ENCODE data around the gene MOB3C. TPM values are rescaled to one million over a fixed set of nuclear protein-coding genes. Genes with fewer than 3 reads are reported as not detected.

MOB3C gene
- total RNA-seq, 1 donor from 2014 or later, result 11.5 TPM

DNA sequence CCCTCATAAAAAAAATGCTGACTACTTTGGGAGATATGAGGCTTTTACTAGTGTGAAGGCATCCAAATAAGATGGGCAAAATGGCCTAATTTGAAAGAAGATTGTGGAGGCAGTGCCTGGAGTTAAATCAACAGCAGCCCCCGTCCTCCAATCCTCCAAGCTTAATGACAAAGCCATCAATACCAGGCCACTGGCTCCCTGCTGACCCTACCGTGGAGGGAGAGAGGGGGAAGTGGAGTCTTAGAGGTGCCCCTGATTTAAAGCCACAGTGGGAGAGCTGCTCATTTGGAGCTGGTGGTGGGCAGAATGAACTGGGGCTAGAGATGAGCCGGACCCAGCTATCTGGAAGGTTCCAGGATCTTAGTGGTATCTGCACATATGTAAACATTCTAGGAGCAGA, 40.8 kb downstream of the MOB3C start:
- no peak for DNase-seq (ENCODE audit: low read depth)

DNA sequence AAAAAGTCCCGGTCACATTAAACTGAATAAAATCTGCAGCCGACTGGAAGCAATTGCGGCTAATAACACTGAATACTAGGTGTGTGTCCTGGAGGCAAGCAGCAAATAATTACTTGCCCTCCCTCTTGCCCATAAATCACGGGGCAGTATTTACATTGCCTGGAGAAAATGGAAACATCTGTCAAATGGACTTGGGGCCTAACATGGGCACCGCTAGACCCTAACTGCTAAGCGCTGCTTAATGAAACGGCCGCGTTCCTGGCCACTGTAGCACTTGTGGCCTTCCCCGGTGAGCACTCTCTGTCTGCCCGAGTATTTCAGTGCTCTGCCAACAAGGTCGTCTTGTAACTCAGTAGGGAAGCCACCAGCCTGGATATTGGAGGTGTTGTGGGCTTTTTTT, 41.3 kb downstream of the MOB3C start:
- no peak for DNase-seq (ENCODE audit: low read depth)

DNA sequence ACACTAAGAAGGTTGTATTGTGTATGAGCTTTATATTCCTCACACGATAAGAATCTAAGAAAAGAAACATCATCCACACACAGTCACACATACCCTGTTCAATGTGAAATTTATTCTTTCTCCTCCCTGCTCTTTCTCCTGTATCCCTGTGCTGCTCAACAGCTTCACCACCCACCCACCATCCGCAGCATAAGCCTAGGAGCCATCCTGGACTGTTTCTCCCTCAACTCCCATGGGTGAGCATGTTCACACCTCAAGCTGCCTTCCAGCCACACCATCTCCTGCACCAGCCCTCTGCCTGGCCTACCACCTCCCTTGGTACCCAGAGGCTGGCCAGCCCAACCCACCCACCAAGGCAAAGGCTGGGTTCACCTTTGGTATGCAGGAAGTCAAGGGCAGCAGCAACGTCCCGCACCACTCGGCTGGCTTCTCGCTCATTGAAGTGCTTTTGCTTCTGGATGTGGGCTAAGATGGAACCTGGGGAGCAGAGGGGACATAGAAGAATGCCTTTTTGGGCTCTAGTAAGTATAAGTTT, 44.9 kb downstream of the MOB3C start:
- no peak for DNase-seq (ENCODE audit: low read depth)

DNA sequence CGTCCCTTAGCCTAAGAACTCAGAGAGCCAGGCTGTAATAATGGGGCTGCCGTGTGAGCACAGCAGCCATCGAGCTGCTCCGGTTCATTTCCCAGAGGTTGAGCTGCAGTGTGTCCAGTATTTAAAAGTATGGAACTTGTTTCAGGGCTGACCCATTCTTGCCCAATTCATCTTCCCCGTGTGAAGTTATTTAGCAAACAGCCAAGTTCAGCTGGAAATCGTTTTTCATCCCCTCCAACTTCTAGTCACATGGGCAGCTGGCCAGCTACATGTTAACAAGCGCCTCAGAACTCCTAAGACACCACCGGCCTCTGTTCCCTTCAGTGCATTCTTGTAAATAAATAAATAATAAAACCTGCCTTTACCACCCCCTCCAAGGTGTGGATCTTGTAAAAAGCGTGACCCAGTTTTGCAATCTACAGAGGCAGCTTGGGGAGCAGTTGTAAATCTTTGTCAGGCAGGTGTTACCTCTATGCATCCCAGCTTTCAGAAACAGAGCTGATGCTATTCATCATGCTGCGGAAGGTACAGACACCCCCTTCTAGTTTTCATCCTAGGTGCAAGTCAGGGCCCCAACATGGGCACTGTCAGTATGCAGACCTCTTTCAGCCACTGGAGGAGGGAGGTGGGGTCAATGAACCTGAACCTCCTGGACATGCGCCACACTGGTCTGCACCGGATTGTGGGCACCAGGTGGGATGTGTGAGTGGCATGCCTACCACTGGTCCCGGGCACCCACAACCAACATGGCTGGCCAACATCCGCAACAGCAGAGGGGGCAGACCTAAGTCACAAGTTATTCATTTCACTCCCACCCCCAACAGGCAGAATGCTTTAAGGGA, 46.5 kb downstream of the MOB3C start:
- DNase-seq (ENCODE audit: low read depth), result no peak

DNA sequence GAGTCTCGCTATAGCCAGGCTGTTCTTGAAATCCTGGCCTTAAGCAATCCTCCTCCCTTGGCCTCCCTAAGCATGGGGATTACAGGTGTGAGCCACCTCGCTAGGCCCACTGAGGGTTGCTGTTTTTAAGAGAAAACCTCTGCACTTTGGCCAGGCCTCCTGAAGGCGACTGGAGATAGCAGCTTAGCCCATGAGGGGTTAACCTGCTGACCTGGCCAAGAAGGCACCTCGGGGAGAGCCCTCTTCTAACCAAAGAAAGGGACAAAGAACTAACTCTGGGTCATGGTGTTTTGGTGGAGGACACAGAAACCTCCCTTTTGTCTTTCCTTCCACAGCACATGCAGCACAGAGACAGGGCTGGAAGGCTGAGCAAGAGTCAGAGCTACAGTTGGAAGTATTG, 47.5 kb downstream of the MOB3C start:
- DNase-seq (ENCODE audit: low read depth), result no peak

DNA sequence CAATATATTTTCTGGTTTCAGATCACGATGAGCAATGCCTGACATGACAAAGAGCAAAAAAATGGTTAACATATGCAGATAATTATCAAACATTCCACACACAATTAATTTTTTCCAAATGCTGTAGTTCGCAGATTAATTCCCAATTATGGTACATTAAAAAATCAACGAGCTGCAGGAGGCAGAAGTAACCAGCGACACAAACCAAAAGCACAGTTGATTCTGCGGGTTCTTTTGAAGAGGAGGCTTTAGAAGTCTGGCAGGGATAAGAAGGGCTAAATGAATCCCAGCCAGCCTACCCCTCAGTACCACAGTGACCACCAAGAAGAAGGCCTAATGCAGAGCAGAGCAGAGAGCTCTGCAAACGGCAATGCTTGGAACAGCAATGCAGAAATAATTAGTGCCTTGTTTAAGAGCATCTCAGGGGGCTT, 48.1 kb downstream of the MOB3C start:
- DNase-seq (ENCODE audit: low read depth), result no peak

DNA sequence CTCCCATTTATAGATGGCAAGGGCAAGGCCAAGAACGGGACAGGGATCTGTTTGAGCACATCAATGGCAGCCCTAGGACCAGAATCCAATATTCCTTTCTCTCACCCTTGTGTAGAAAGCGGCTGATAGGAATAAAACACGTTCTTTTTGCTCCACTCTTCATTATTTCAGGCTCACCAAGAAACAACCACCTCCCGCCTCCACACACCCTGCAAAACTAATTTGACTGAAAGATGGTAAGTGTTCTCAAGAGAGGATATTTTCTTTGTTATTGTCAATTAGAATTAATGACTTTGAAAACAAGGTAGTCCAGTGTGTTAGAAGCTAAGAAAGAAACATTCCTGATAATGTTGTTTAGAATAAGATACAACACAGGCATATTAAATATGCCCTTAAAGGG, 53.3 kb downstream of the MOB3C start:
- no peak for DNase-seq (ENCODE audit: low read depth)

DNA sequence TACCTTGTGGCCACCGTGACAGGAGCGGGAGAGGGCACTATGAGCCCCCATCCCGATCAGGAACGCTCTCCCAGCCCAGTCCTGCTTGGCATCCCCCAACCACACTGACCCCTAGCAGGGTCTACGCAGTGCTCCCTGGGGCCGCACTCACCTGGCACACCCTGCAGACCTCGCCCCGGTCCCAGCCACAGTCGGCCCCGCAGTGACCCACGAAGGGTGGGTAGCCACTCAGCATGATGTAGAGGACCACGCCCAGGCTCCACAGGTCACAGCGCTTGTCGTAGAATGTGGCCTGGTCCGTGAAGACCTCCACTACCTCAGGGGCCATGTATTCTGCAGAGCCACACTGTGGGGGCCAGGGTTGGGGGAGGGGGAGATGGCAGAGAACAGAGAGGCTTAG, 54.1 kb downstream of the MOB3C start:
- no peak for DNase-seq (ENCODE audit: low read depth)

DNA sequence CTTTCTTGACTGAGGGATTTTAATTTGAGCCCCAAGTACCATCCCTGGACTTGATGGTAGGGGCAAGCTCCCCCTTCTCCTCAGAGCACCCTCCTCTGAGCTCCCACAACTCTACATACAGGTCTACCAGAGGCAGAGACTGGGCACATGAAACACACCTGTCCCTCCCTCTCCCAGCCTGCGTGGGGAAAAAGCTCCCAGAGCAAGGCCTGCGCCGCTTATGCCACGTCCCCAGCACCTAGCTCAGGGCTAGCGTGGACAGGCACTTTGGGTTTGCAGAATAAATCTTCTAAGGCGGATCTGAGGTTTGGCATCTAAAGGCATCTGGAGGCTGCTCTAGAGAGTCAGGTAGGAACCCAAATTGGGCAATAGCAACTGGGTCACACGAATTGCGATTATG, 57.6 kb downstream of the MOB3C start:
- DNase-seq (ENCODE audit: low read depth), result no peak

DNA sequence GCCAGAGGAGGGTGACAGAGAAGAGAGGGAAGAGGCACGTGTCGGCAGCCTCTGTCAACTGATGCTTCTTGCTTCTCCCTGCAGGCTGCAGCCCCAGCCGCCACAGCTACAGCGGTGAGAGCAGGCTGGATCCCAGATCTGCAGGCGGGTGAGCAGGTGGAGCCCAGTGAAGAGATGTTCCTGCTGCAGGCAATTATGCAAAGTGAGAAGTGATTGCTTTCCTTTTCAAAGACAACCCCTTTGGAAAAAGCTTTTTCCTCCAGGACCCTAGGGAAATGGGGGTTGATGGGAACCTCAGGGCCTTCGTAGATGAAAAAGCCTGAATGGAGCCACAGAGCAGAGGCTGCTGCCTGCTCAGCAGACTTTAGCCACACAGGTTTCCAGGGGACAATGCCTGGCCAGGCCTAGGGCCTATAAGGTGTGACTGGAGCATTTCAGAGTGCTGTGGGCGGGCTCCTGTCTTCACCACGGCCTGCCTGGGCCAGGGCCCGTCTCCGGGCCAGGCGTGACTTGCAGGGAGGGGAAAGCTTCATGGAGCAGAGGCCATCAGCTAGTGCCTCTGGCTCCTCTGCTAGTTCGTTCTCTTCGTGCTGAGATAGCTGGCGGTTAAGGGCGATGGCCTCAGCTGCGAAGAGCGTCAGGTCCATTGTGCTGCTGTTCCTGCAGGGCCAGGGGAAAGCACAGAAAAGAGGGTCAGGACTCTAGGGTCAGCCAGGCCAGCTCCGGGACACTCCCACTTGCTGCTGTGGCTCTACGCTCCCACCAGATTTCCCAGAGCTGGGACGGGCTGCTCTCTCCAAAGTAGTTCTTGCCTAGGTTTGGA, 58.3 kb downstream of the MOB3C start:
- DNase-seq (ENCODE audit: low read depth), result no peak

Other genes with a start within 250 kb of the MOB3C start
- gene FAAH, start 222.5 kb downstream of the MOB3C start, total RNA-seq, result 10.8 and 16.1 TPM in 2 replicates
- gene DMBX1, start 127.0 kb downstream of the MOB3C start, total RNA-seq, result not detected in 2 replicates
- gene KNCN, start 65.2 kb downstream of the MOB3C start, total RNA-seq, result not detected in 2 replicates
- 17.7 and 20.0 TPM in 2 replicates for gene MKNK1, start 12.5 kb downstream of the MOB3C start, total RNA-seq
- 36.8 and 49.9 TPM in 2 replicates for gene ATPAF1, start 51.6 kb upstream of the MOB3C start, total RNA-seq
- gene TEX38, start 55.0 kb upstream of the MOB3C start, total RNA-seq, result not detected in 2 replicates
- gene EFCAB14, start 102.3 kb upstream of the MOB3C start, total RNA-seq, result 62.5 and 105 TPM in 2 replicates
- 3.2 and 3.5 TPM in 2 replicates for gene CYP4B1, start 182.2 kb upstream of the MOB3C start, total RNA-seq